Measurements from ENCODE around the gene KRTAP5-8. TPM values are rescaled to one million over a fixed set of nuclear protein-coding genes. Genes with fewer than 3 reads are reported as not detected.
"Not testable (repeated sequence)": the region's sequence is repeated elsewhere in the genome, so short reads cannot be mapped to it uniquely, and the experiment has no call there.

Gene KRTAP5-8
- total RNA-seq, 1 donor from 2014 or later = not detected

GRCh38 chr11:71576688-71577465 lies 39.1 kb downstream of the KRTAP5-8 start:
- H3K9me3 Mint-ChIP-seq; DNase-seq (ENCODE audit: low spot score); H3K4me3 Mint-ChIP-seq; H3K27ac Mint-ChIP-seq; intact Hi-C loops (cut with micrococcal nuclease); H3K36me3 Mint-ChIP-seq (ENCODE audit: low read depth); H3K27me3 Mint-ChIP-seq (ENCODE audit: insufficient read depth): not testable (repeated sequence)
- peaks cover 19% of the 10 kb centered on the region for H3K4me1 Mint-ChIP-seq (ENCODE audit: low read depth)

DNA sequence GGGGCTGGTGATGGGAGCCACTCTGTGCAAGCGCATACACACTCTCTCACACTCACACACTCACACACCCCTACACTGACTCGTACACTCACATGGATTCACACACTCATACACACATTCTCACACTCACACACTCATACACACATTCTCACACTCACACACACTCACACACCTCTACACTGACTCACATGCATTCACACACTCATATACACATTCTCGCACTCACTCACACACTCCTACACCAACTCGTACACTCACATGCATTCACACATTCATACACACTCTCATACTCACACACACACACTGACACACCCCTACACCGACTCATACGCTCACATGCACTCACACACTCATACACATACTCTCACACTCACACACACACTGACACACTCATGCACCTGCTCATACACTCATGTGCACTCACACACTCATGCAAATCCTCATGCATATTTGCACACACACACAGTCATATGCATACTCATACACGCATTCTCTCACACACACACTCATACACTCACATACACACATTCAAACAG lies 39.7 kb downstream of the KRTAP5-8 start:
- intact Hi-C loops (cut with micrococcal nuclease) = loop anchor here (1.0 kb wide), 1 partner anchor 9 kb away; no protein-coding TSS in a partner anchor
- Mint-ChIP-seq H3K4me3 (no peak overlapping the region), H3K36me3 (ENCODE audit: low read depth) (no peaks in the 10 kb centered on the region), H3K4me1 (ENCODE audit: low read depth) (peaks cover 20% of the 10 kb centered on the region), H3K27ac (no peak overlapping the region), H3K9me3 (no peaks in the 10 kb centered on the region), H3K27me3 (ENCODE audit: insufficient read depth) (peaks cover 8% of the 10 kb centered on the region)
- DNase-seq (ENCODE audit: low spot score) = no peak

- peaks cover 10% of the 10 kb centered on the region for H3K27me3 Mint-ChIP-seq (ENCODE audit: insufficient read depth)
- H3K36me3 Mint-ChIP-seq (ENCODE audit: low read depth); H3K4me3 Mint-ChIP-seq; DNase-seq (ENCODE audit: low spot score); H3K27ac Mint-ChIP-seq; intact Hi-C loops (cut with micrococcal nuclease); H3K9me3 Mint-ChIP-seq: not testable (repeated sequence)
- H3K4me1 Mint-ChIP-seq (ENCODE audit: low read depth) = peaks cover 20% of the 10 kb centered on the region
Observed at GRCh38 chr11:71579513-71579912, 41.7 kb downstream of the KRTAP5-8 start.

GRCh38 chr11:71580057-71581003 lies 42.5 kb downstream of the KRTAP5-8 start:
- no peak overlapping the region for H3K27ac Mint-ChIP-seq
- no peaks in the 10 kb centered on the region for H3K36me3 Mint-ChIP-seq (ENCODE audit: low read depth)
- no peak overlapping the region for H3K4me3 Mint-ChIP-seq
- H3K9me3 Mint-ChIP-seq = no peaks in the 10 kb centered on the region
- H3K27me3 Mint-ChIP-seq (ENCODE audit: insufficient read depth) = peaks cover 10% of the 10 kb centered on the region
- no peak for DNase-seq (ENCODE audit: low spot score)
- intact Hi-C loops (cut with micrococcal nuclease) = no loop called here
- H3K4me1 Mint-ChIP-seq (ENCODE audit: low read depth) = peaks cover 20% of the 10 kb centered on the region

DNA sequence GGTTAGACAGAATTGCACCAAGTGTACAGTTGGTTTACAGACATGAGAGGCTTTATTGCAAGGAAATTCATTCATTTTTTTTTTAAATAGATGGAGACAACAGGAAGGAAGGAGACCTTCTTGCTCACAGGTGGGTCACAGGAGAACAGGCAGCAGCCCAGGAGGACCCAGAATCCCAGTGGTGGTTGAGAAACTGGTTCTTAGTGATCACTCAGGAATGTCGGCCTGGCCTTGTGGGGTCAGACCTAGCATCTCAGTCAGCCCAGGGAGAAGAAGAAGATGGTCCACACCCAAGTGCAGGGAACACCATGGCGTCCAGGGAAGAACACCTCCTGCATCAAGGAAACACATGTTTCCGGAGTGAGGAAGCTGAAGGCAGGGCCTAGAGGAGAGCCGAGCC lies 44.0 kb downstream of the KRTAP5-8 start:
- H3K4me3 Mint-ChIP-seq = no peak overlapping the region
- no peak for DNase-seq (ENCODE audit: low spot score)
- intact Hi-C loops (cut with micrococcal nuclease) = no loop called here
- peaks cover 20% of the 10 kb centered on the region for H3K4me1 Mint-ChIP-seq (ENCODE audit: low read depth)
- peaks cover 10% of the 10 kb centered on the region for H3K27me3 Mint-ChIP-seq (ENCODE audit: insufficient read depth)
- H3K36me3 Mint-ChIP-seq (ENCODE audit: low read depth) = no peaks in the 10 kb centered on the region
- H3K9me3 Mint-ChIP-seq = no peaks in the 10 kb centered on the region
- H3K27ac Mint-ChIP-seq = no peak overlapping the region

GRCh38 chr11:71582309-71582895 lies 44.6 kb downstream of the KRTAP5-8 start, which contains the start of gene KRTAP5-11:
KRTAP5-11 (minus strand) TSS chr11:71582875; CDS start chr11:71582837, 38 bp downstream.
- Mint-ChIP-seq H3K4me3 (no peak within 1 kb of the TSS), H3K36me3 (ENCODE audit: low read depth) (no peaks in the 10 kb centered on the region)
- intact Hi-C loops (cut with micrococcal nuclease) = no loop called here

DNA sequence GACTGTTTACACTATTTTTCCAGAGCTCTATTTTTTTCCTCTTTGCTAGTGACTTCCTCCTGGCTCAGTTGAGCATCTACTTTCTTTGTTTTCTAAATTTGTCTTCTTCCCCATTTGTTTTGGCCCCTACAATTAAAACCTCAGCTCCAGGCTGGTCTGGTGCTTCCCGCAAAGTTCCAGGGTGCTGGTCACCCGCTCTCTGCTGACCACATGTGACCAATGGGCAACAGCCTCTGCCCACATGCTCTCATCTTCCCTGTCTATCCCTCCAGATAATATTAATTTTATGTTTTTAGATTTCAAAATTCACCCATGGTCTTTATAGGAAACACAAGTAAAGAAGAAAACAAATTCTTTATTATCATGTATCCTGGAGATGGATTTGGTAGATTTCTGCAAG lies 45.1 kb downstream of the KRTAP5-8 start:
- DNase-seq (ENCODE audit: low spot score); H3K4me3 Mint-ChIP-seq; H3K36me3 Mint-ChIP-seq (ENCODE audit: low read depth); H3K27ac Mint-ChIP-seq; intact Hi-C loops (cut with micrococcal nuclease); H3K9me3 Mint-ChIP-seq: not testable (repeated sequence)
- Mint-ChIP-seq H3K4me1 (ENCODE audit: low read depth) (peaks cover 20% of the 10 kb centered on the region), H3K27me3 (ENCODE audit: insufficient read depth) (peaks cover 12% of the 10 kb centered on the region)

More at GRCh38 chr11:71582309-71582895, 44.6 kb downstream of the KRTAP5-8 start, which contains the start of gene KRTAP5-11:
- Mint-ChIP-seq H3K4me1 (ENCODE audit: low read depth) (peaks cover 20% of the 10 kb centered on the region), H3K9me3 (no peaks in the 10 kb centered on the region), H3K27ac (no peak within 1 kb of the TSS), H3K27me3 (ENCODE audit: insufficient read depth) (peaks cover 12% of the 10 kb centered on the region)
- DNase-seq (ENCODE audit: low spot score) = no peak

- H3K4me1 Mint-ChIP-seq (ENCODE audit: low read depth) = peaks cover 21% of the 10 kb centered on the region
- not testable (repeated sequence) for H3K4me3 Mint-ChIP-seq
Observed at GRCh38 chr11:71585673-71586072, 47.8 kb downstream of the KRTAP5-8 start.

DNA sequence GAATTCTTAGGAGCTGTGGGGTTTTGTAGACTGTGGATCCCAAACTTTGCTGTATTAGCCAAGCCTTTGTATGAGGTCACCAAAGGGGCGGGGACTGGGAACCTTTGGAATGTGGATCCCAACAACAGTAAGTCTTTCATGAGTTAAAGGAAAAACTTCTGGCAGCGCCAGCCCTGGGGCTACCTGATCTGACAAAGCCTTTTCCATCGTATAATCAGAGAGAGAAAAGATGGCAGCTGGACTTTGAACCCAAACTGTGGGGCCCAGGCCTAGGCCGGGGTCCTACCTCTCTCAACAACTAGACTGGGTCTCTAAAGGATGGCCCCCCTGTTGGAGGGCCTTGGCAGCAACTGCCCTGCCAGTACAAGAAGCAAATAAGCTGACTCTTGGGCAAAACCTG lies 50.5 kb downstream of the KRTAP5-8 start:
- DNase-seq (ENCODE audit: low spot score); H3K36me3 Mint-ChIP-seq (ENCODE audit: low read depth); H3K9me3 Mint-ChIP-seq; H3K27me3 Mint-ChIP-seq (ENCODE audit: insufficient read depth); H3K4me1 Mint-ChIP-seq (ENCODE audit: low read depth); H3K27ac Mint-ChIP-seq; intact Hi-C loops (cut with micrococcal nuclease); H3K4me3 Mint-ChIP-seq: not testable (repeated sequence)

More at GRCh38 chr11:71585673-71586072, 47.8 kb downstream of the KRTAP5-8 start:
- DNase-seq (ENCODE audit: low spot score); H3K27me3 Mint-ChIP-seq (ENCODE audit: insufficient read depth); intact Hi-C loops (cut with micrococcal nuclease); H3K27ac Mint-ChIP-seq; H3K9me3 Mint-ChIP-seq; H3K36me3 Mint-ChIP-seq (ENCODE audit: low read depth): not testable (repeated sequence)

Other genes with a start within 250 kb of the KRTAP5-8 start
- gene DHCR7, start 89.6 kb upstream of the KRTAP5-8 start, total RNA-seq = 100 and 106 TPM in 2 replicates
- gene NADSYN1, start 84.8 kb upstream of the KRTAP5-8 start, total RNA-seq = 91.6 and 96.3 TPM in 2 replicates
- gene KRTAP5-7, start 10.8 kb upstream of the KRTAP5-8 start, total RNA-seq = 0.23 TPM in 1 of 2 replicates, not detected in the other
- not detected in 2 replicates for gene KRTAP5-9, start 10.4 kb downstream of the KRTAP5-8 start, total RNA-seq
- not detected in 2 replicates for gene KRTAP5-10, start 27.5 kb downstream of the KRTAP5-8 start, total RNA-seq
- gene KRTAP5-11, start 44.9 kb downstream of the KRTAP5-8 start, total RNA-seq = not detected in 2 replicates

All from activated T-helper 1 cell treated with anti-CD3 and anti-CD28 coated beads, Interleukin-12 subunit alpha, Interleukin-12 subunit beta, Interleukin-2, Interleukin-4 antibody, amounts not matched to agents 30 ng/mL and 10 ng/mL and 1 ng/mL, durations not matched to agents 14 hours and 24 hours and 36 hours (primary cell).